NCI-H2107 (cell line): Measurements from ENCODE around the gene PTH.

Source experiments
- DNase-seq: peaks from one replicate; lab custom pipeline; 2025; lab: John Stamatoyannopoulos, UW

The PTH gene

DNA sequence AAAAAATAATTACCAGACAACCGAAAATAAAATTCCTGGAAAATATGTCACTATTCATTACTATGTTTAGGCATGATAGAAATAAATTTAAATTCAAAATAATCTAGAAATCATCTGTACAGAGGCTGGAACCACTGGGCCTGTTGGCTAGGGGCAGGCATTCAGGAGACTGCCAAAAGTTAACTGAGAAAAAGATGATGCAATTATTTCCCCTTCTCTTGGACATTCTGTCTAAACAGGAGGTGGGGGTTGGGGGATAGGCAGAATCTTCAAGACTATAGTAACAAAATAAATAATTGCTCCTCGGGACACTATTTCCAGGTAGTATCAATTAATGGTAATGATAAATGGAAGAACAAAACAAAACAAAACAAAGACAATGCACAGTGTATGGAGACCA lies 46.9 kb downstream of the PTH start:
- no peak for DNase-seq

DNA sequence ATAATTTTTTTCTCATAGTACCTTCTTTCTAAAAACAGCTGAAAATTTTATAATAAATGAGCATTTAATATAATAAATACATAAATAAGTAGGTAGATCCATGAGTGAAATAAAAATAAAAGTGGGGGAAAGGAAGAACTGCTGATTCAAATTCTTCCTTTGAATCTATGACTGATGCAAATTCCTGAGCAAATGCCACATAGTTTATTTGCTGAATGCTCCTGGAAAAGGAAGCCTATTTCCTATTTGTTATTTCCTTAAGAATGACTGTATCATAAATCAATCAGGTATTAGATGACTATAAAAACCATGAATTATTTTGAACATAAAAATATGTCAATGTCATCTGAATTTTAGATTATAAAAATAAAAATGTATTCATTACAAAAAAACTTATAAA lies 49.4 kb downstream of the PTH start:
- no peak for DNase-seq

DNA sequence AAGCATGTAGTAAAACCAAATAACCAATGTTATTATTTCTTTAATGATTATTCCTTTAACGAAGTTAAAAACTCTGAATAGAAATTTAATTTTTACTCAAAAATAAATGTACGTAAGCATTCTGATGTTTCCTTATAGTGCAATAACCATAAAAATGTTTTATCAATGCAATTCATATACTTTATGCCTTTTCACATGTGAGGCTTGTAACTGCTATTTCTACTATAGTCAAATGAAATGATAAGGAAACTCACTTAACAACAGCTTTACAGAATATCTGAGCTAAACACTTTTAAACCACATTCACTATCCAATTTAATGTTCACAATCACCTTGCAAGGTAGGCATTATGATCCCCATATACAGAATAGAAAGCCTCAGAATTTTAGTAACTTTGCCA lies 50.2 kb downstream of the PTH start:
- DNase-seq: no peak
